ENCODE measurements around the gene DLX2. TPM values are rescaled to one million over a fixed set of nuclear protein-coding genes. Genes with fewer than 3 reads are reported as not detected.

The DLX2 gene
- total RNA-seq, 1 experiment from 2014 or later: 4.4 TPM

GRCh38 chr2:172065111-172065510 is 37.6 kb downstream of the DLX2 start:
- in situ Hi-C loops (cut with HindIII; ENCODE audit: low pct_unique_long_range_greater_than_20kb, low sequenced_read_pairs): no loop called here
- intact Hi-C loops (cut with micrococcal nuclease; ENCODE audit: unreplicated experiment): no loop called here
- DNase-seq (ENCODE audit: low read depth, low spot score): no peak
- no peaks in the 10 kb centered on the region for H3K36me3 ChIP-seq (ENCODE audit: control insufficient read depth, insufficient read depth, low read length)
- no peak for ATAC-seq
- no peaks in the 10 kb centered on the region for H3K4me1 ChIP-seq (ENCODE audit: control insufficient read depth, insufficient read depth, low read length)
- no peak overlapping the region for H3K4me3 ChIP-seq (ENCODE audit: low read depth in 2 of 2, low read length in 2 of 2)
- ChIA-PET CTCF (no interaction called here), POLR2A (no interaction called here)
- no peak overlapping the region for H3K27ac ChIP-seq (ENCODE audit: low read length)
- H3K9me3 ChIP-seq (ENCODE audit: control insufficient read depth, insufficient read depth, low read depth, low read length): no peaks in the 10 kb centered on the region
- no peaks in the 10 kb centered on the region for H3K27me3 ChIP-seq (ENCODE audit: control insufficient read depth, insufficient read depth, low read length)
- TF ChIP-seq TCF7L2 (IDR thresholded peaks at IDR 0.05; ENCODE audit: low read depth, low read length) (no peak), SIN3A (IDR thresholded peaks at IDR 0.05; ENCODE audit: borderline replicate concordance, insufficient read depth, low read depth, low read length) (no peak), POLR2AphosphoS5 (IDR thresholded peaks at IDR 0.05; ENCODE audit: low read depth, low read length) (no peak), CTCF (IDR thresholded peaks at IDR 0.05) (no peak)
- TF ChIP-seq, protein P1, sequence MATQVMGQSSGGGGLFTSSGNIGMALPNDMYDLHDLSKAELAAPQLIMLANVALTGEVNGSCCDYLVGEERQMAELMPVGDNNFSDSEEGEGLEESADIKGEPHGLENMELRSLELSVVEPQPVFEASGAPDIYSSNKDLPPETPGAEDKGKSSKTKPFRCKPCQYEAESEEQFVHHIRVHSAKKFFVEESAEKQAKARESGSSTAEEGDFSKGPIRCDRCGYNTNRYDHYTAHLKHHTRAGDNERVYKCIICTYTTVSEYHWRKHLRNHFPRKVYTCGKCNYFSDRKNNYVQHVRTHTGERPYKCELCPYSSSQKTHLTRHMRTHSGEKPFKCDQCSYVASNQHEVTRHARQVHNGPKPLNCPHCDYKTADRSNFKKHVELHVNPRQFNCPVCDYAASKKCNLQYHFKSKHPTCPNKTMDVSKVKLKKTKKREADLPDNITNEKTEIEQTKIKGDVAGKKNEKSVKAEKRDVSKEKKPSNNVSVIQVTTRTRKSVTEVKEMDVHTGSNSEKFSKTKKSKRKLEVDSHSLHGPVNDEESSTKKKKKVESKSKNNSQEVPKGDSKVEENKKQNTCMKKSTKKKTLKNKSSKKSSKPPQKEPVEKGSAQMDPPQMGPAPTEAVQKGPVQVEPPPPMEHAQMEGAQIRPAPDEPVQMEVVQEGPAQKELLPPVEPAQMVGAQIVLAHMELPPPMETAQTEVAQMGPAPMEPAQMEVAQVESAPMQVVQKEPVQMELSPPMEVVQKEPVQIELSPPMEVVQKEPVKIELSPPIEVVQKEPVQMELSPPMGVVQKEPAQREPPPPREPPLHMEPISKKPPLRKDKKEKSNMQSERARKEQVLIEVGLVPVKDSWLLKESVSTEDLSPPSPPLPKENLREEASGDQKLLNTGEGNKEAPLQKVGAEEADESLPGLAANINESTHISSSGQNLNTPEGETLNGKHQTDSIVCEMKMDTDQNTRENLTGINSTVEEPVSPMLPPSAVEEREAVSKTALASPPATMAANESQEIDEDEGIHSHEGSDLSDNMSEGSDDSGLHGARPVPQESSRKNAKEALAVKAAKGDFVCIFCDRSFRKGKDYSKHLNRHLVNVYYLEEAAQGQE (IDR thresholded peaks at IDR 0.05; ENCODE audit: insufficient read depth in 1 of 2, low read depth in 2 of 2, low read length in 1 of 2): no peak
- BruUV-seq (replicated peaks): no TSS peak

- ChIA-PET POLR2A (no interaction called here), CTCF (no interaction called here)
- TF ChIP-seq TCF7L2 (IDR thresholded peaks at IDR 0.05; ENCODE audit: low read depth, low read length) (no peak), CTCF (IDR thresholded peaks at IDR 0.05) (no peak), SIN3A (IDR thresholded peaks at IDR 0.05; ENCODE audit: borderline replicate concordance, insufficient read depth, low read depth, low read length) (no peak), POLR2AphosphoS5 (IDR thresholded peaks at IDR 0.05; ENCODE audit: low read depth, low read length) (no peak)
- TF ChIP-seq, protein P1 (IDR thresholded peaks at IDR 0.05; ENCODE audit: insufficient read depth in 1 of 2, low read depth in 2 of 2, low read length in 1 of 2): no peak
- Histone ChIP-seq H3K4me1 (ENCODE audit: control insufficient read depth, insufficient read depth, low read length) (no peaks in the 10 kb centered on the region), H3K27me3 (ENCODE audit: control insufficient read depth, insufficient read depth, low read length) (no peaks in the 10 kb centered on the region), H3K36me3 (ENCODE audit: control insufficient read depth, insufficient read depth, low read length) (no peaks in the 10 kb centered on the region), H3K9me3 (ENCODE audit: control insufficient read depth, insufficient read depth, low read depth, low read length) (no peaks in the 10 kb centered on the region), H3K27ac (ENCODE audit: low read length) (no peak overlapping the region), H3K4me3 (ENCODE audit: low read depth in 2 of 2, low read length in 2 of 2) (no peak overlapping the region)
- intact Hi-C loops (cut with micrococcal nuclease; ENCODE audit: unreplicated experiment): no loop called here
- DNase-seq (ENCODE audit: low read depth, low spot score) (no peak), ATAC-seq (no peak)
- BruUV-seq (replicated peaks): no TSS peak
- in situ Hi-C loops (cut with HindIII; ENCODE audit: low pct_unique_long_range_greater_than_20kb, low sequenced_read_pairs): no loop called here
These were observed 39.3 kb downstream of the DLX2 start for GRCh38 chr2:172063446-172063845.
